Keratinocyte (primary cell): ENCODE measurements around the gene WFS1.

Source experiments
- CTCF ChIP-seq, 3 experiments: IDR thresholded peaks in 1 of 3; conservative IDR thresholded peaks in 1 of 3; optimal IDR thresholded peaks in 1 of 3; 2 replicates in 2 of 3; 3 replicates in 1 of 3; pipeline versions ENCODE3 to v1.5.1; 2011; ENCODE audit warnings: low read length in 3 of 3, mild to moderate bottlenecking in 3 of 3, moderate library complexity in 2 of 3, control low read depth in 1 of 3, inconsistent platforms in 1 of 3; ENCODE audit not compliant: insufficient read depth in 2 of 3; ENCODE audit errors: extremely low read depth in 1 of 3
- EZH2 ChIP-seq: IDR thresholded peaks from one replicate; pipeline ENCODE4 v1.6.1; 2012; ENCODE audit warnings: inconsistent platforms, mild to moderate bottlenecking, low read length, moderate library complexity

GRCh38 chr4:6301051-6301731 is 31.5 kb downstream of the WFS1 start:
- no peak for TF ChIP-seq CTCF (optimal IDR thresholded peaks at IDR 0.05 in 1 of 3, IDR thresholded peaks at IDR 0.05 in 1 of 3, conservative IDR thresholded peaks at IDR 0.05 in 1 of 3; ENCODE audit: extremely low read depth in 1 of 3, insufficient read depth in 2 of 3, low read length in 3 of 3)
- TF ChIP-seq EZH2 = no peak
